H9 (cell line): Measurements from ENCODE around the gene JAK1. TPM values are rescaled to one million over a fixed set of nuclear protein-coding genes. Genes with fewer than 3 reads are reported as not detected.

ENCODE experiments used
- DNase-seq: peaks from one replicate; pipeline ENCODE4 v3.0.0-alpha.2; 2017
- H2AFZ ChIP-seq: one replicate; pipeline ENCODE4 v1.6.1; 2013; ENCODE audit warnings: mild to moderate bottlenecking, low read length, control low read depth, moderate library complexity
- H2AK5ac ChIP-seq: 2 replicates; pipeline ENCODE4 v1.6.1; 2013; ENCODE audit warnings: low read length, control low read depth, mixed read lengths; ENCODE audit not compliant: insufficient read length
- H2BK120ac ChIP-seq: one replicate; pipeline ENCODE4 v1.6.1; 2013; ENCODE audit warnings: low read depth, mild to moderate bottlenecking, low read length, control low read depth, inconsistent platforms; ENCODE audit not compliant: poor library complexity, severe bottlenecking
- H2BK12ac ChIP-seq: 2 replicates; pipeline ENCODE4 v1.6.1; 2013; ENCODE audit warnings: low read length, control low read depth, mixed read lengths, low read depth; ENCODE audit not compliant: insufficient read length
- H2BK15ac ChIP-seq: 2 replicates; pipeline ENCODE4 v1.6.1; 2013; ENCODE audit warnings: low read depth, low read length, control low read depth
- H2BK20ac ChIP-seq: one replicate; pipeline ENCODE4 v1.6.1; 2013; ENCODE audit warnings: low read depth, mild to moderate bottlenecking, low read length, control low read depth, inconsistent platforms; ENCODE audit not compliant: poor library complexity, severe bottlenecking
- H2BK5ac ChIP-seq: 2 replicates; pipeline ENCODE4 v1.6.1; 2013; ENCODE audit warnings: low read length, control low read depth, mixed read lengths; ENCODE audit not compliant: insufficient read length
- H3K14ac ChIP-seq: 2 replicates; pipeline ENCODE4 v1.6.1; 2013; ENCODE audit warnings: low read length, control low read depth; ENCODE audit not compliant: insufficient read depth
- H3K18ac ChIP-seq: 2 replicates; pipeline ENCODE4 v1.6.1; 2013; ENCODE audit warnings: low read depth, mild to moderate bottlenecking, mixed read lengths, low read length, control low read depth; ENCODE audit not compliant: insufficient read length
- H3K23ac ChIP-seq: 2 replicates; pipeline ENCODE4 v1.6.1; 2013; ENCODE audit warnings: low read length, control low read depth, mixed read lengths, low read depth; ENCODE audit not compliant: insufficient read length
- H3K23me2 ChIP-seq: 2 replicates; pipeline ENCODE4 v1.6.1; 2013; ENCODE audit warnings: low read depth, mild to moderate bottlenecking, mixed read lengths, low read length, control low read depth; ENCODE audit not compliant: insufficient read length, poor library complexity, severe bottlenecking
- H3K27ac ChIP-seq: 2 replicates; pipeline ENCODE4 v1.5.1; 2013; ENCODE audit warnings: low read length, control low read depth, mixed read lengths, low read depth; ENCODE audit not compliant: insufficient read length
- H3K27me3 ChIP-seq: 2 replicates; pipeline ENCODE4 v1.6.1; 2013; ENCODE audit warnings: low read length, control low read depth, inconsistent platforms; ENCODE audit not compliant: insufficient read depth
- H3K4ac ChIP-seq: 2 replicates; pipeline ENCODE4 v1.6.1; 2013; ENCODE audit warnings: low read depth, mild to moderate bottlenecking, control low read depth, inconsistent platforms, low read length, moderate library complexity
- H3K4me1 ChIP-seq: 2 replicates; pipeline ENCODE4 v1.6.1; 2013; ENCODE audit warnings: low read length, control low read depth, inconsistent platforms; ENCODE audit not compliant: insufficient read depth
- H3K4me2 ChIP-seq: 2 replicates; pipeline ENCODE4 v1.6.1; 2013; ENCODE audit warnings: low read length, control low read depth, mixed read lengths; ENCODE audit not compliant: insufficient read length, insufficient read depth
- H3K56ac ChIP-seq: 2 replicates; pipeline ENCODE4 v1.6.1; 2013; ENCODE audit warnings: low read depth, mild to moderate bottlenecking, mixed read lengths, low read length, control low read depth; ENCODE audit not compliant: insufficient read length
- H3K79me1 ChIP-seq: 2 replicates; pipeline ENCODE4 v1.6.1; 2013; ENCODE audit warnings: low read depth, mild to moderate bottlenecking, moderate library complexity, low read length, control low read depth, inconsistent platforms; ENCODE audit not compliant: insufficient read depth, poor library complexity, severe bottlenecking
- H3K79me2 ChIP-seq: 2 replicates; pipeline ENCODE4 v1.6.1; 2013; ENCODE audit warnings: low read length, control low read depth, inconsistent platforms; ENCODE audit not compliant: insufficient read depth
- H3K9ac ChIP-seq: 2 replicates; pipeline ENCODE4 v1.6.1; 2013; ENCODE audit warnings: low read length, control low read depth, mixed read lengths; ENCODE audit not compliant: insufficient read length; ENCODE audit errors: extremely low read depth
- H3K9me3 ChIP-seq: one replicate; pipeline ENCODE4 v1.6.1; 2013; ENCODE audit warnings: low read depth, low read length, inconsistent platforms; ENCODE audit not compliant: control insufficient read depth
- H3T11ph ChIP-seq: one replicate; pipeline ENCODE4 v1.6.1; 2013; ENCODE audit warnings: mild to moderate bottlenecking, low read length, control low read depth, inconsistent platforms
- H4K20me1 ChIP-seq: one replicate; pipeline ENCODE4 v1.6.1; 2013; ENCODE audit not compliant: control insufficient read depth, insufficient read length, insufficient read depth
- H4K5ac ChIP-seq: 2 replicates; pipeline ENCODE4 v1.6.1; 2013; ENCODE audit warnings: low read depth, mild to moderate bottlenecking, mixed read lengths, low read length, control low read depth; ENCODE audit not compliant: insufficient read length
- H4K8ac ChIP-seq: replicated peaks from 2 replicates; pipeline ENCODE4 v1.6.1; 2013; ENCODE audit warnings: low read length, control low read depth, mixed read lengths, low read depth; ENCODE audit not compliant: insufficient read length
- H4K91ac ChIP-seq: 2 replicates; pipeline ENCODE4 v1.6.1; 2013; ENCODE audit warnings: low read depth, mild to moderate bottlenecking, moderate library complexity, mixed read lengths, low read length, control low read depth; ENCODE audit not compliant: insufficient read length
- H3K27ac Mint-ChIP-seq, 3 experiments: 2 replicates in 2 of 3; 3 replicates in 1 of 3; pipeline ENCODE4 v1.8.0; 2020 to 2021; ENCODE audit warnings: mixed read lengths in 3 of 3, mild to moderate bottlenecking in 1 of 3, moderate library complexity in 1 of 3
- H3K27me3 Mint-ChIP-seq: 2 replicates; pipeline ENCODE4 v1.8.0; 2021; ENCODE audit warnings: low read depth, mild to moderate bottlenecking, moderate library complexity, mixed read lengths
- H3K36me3 Mint-ChIP-seq, 3 experiments: 2 replicates in 2 of 3; 3 replicates in 1 of 3; pipeline ENCODE4 v1.8.0; 2020 to 2021; ENCODE audit warnings: low read depth in 3 of 3, mixed read lengths in 3 of 3; ENCODE audit not compliant: insufficient read depth in 1 of 3
- H3K4me1 Mint-ChIP-seq, 2 experiments: 2 replicates each; pipeline ENCODE4 v1.8.0; 2020; ENCODE audit warnings: mixed read lengths in 2 of 2
- H3K4me3 Mint-ChIP-seq, 2 experiments: 2 replicates in 1 of 2; 3 replicates in 1 of 2; pipeline ENCODE4 v1.8.0; 2020 to 2021; ENCODE audit warnings: mild to moderate bottlenecking in 2 of 2, mixed read lengths in 2 of 2, moderate library complexity in 1 of 2
- H3K9me3 Mint-ChIP-seq, 2 experiments: 2 replicates in 1 of 2; 3 replicates in 1 of 2; pipeline ENCODE4 v1.8.0; 2020; ENCODE audit warnings: mild to moderate bottlenecking in 2 of 2, mixed read lengths in 2 of 2, moderate library complexity in 1 of 2
- CTCF ChIP-seq: fragments of 200-600 bp; sonication (generic); conservative IDR thresholded peaks from 3 replicates; pipeline ENCODE4 v1.8.0; 2021; ENCODE audit warnings: antibody characterized with exemption, mild to moderate bottlenecking
- WGBS: extraction: QIAGEN DNeasy Blood & Tissue Kit; methylation state at CpG from one replicate; pipeline ENCODE4 v1.1.7; 2013; ENCODE audit warnings: missing lambda C conversion rate, low lambda C conversion rate, mixed read lengths; ENCODE audit not compliant: insufficient read length; ENCODE audit errors: extremely low coverage; 5-methylcytosine and 5-hydroxymethylcytosine counted together
- total RNA-seq: library from RNA; stranded (reverse); gene quantifications from 2 replicates; pipeline ENCODE4 v1.2.1, GENCODE V29; 2021

JAK1 gene
- total RNA-seq, 1 experiment from 2014 or later, result 12.8 TPM

GRCh38 chr1:64911326-64911725, 55.0 kb downstream of the JAK1 start:
- Histone ChIP-seq H3K9ac (no peak overlapping the region), H3K79me1 (no peaks in the 10 kb centered on the region), H2BK5ac (no peak overlapping the region), H4K91ac (no peak overlapping the region), H3K56ac (no peak overlapping the region), H4K20me1 (no peaks in the 10 kb centered on the region), H3K23ac (no peak overlapping the region), H3K79me2 (peaks cover 2% of the 10 kb centered on the region; the same call in 1 of the 2 replicates), H3K14ac (no peak overlapping the region), H3K4me1 (no peaks in the 10 kb centered on the region; the same call in 1 of the 2 replicates), H2AFZ (no peak overlapping the region), H2BK12ac (no peak overlapping the region), H3K23me2 (no peaks in the 10 kb centered on the region), H2BK15ac (no peak overlapping the region), H2AK5ac (no peak overlapping the region), H3K9me3 (no peaks in the 10 kb centered on the region), H3K4me2 (no peak overlapping the region), H3K4ac (no peak overlapping the region), H3K27me3 (no peaks in the 10 kb centered on the region), H4K8ac (no peak overlapping the region), H2BK20ac (no peak overlapping the region), H3K18ac (no peak overlapping the region), H3K27ac (no peak overlapping the region), H4K5ac (no peak overlapping the region), H3T11ph (no peak overlapping the region), H2BK120ac (no peak overlapping the region)
- no peak for DNase-seq
- no peak overlapping the region for H3K4me3 Mint-ChIP-seq
- no peak overlapping the region for H3K27ac Mint-ChIP-seq
- no CpG with 5 or more reads among the region's 3 CpGs for WGBS
- no peak for TF ChIP-seq CTCF
- no peaks in the 10 kb centered on the region for H3K36me3 Mint-ChIP-seq
- peaks cover 14% of the 10 kb centered on the region in 2 experiments for H3K4me1 Mint-ChIP-seq
- no peaks in the 10 kb centered on the region for H3K9me3 Mint-ChIP-seq
- peaks cover 2% of the 10 kb centered on the region; the same call in 1 of the 2 replicates for H3K27me3 Mint-ChIP-seq
